CD4-positive, alpha-beta T cell treated with Interferon gamma for 1 hour (primary cell): Measurements from ENCODE around the gene LORICRIN.

Experiments
- DNase-seq: peaks from one replicate; pipeline ENCODE4 v3.0.0-alpha.2; 2020

The LORICRIN gene

GRCh38 chr1:153306303-153307220 lies 47.1 kb downstream of the LORICRIN start:
- no peak for DNase-seq

- no peak for DNase-seq
Measured at GRCh38 chr1:153307221-153307600, 47.7 kb downstream of the LORICRIN start.

GRCh38 chr1:153308540-153308939 lies 49.1 kb downstream of the LORICRIN start:
- DNase-seq, result no peak

GRCh38 chr1:153309441-153309840 lies 50.0 kb downstream of the LORICRIN start:
- no peak for DNase-seq

GRCh38 chr1:153310526-153310925 lies 51.0 kb downstream of the LORICRIN start:
- DNase-seq, result no peak
